ENCODE measurements around the gene LRP6.

- TF ChIP-seq CTCF (IDR thresholded peaks at IDR 0.05; ENCODE audit: poor library complexity): no peak
- no peak for TF ChIP-seq EZH2 (IDR thresholded peaks at IDR 0.05; ENCODE audit: borderline replicate concordance)
- no peak for TF ChIP-seq EZH2phosphoT487 (IDR thresholded peaks at IDR 0.05; ENCODE audit: low read depth, severe bottlenecking, unreplicated experiment)
These were observed 45.3 kb downstream of the LRP6 start for GRCh38 chr12:12221560-12221959.

Data from hepatocyte (in vitro differentiated cells).